HG03280 (cell line): Measurements from ENCODE around the gene PPP6R3.
"Not testable (repeated sequence)": the region's sequence is repeated elsewhere in the genome, so short reads cannot be mapped to it uniquely, and the experiment has no call there.

ENCODE experiments used
- ATAC-seq: cut with Tn5 transposase; IDR thresholded peaks from one replicate; pipeline ENCODE4 v1.9.1; 2021; ENCODE audit warnings: mild to moderate bottlenecking, moderate library complexity; ENCODE audit not compliant: unreplicated experiment

PPP6R3 gene

DNA sequence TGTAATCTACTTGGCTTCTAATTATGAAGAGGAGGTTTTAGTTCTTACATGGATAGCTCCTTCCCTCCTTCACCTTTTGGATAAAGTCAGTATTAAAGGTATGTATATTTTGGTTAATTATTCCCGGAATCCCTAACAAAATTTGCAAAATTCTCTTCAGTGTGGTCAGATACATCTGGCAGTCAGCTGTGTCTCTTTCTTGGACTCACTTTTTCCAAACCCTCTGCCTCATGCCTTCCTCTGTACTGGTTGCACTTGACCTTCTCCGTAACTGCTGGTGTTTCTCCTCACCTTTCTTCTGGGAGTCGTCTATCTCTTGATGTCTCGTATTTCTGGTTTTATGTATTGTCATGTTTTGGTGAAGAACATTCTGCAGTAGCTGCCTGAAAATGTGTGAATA, 62.5 kb downstream of the PPP6R3 start:
- ATAC-seq: no peak

DNA sequence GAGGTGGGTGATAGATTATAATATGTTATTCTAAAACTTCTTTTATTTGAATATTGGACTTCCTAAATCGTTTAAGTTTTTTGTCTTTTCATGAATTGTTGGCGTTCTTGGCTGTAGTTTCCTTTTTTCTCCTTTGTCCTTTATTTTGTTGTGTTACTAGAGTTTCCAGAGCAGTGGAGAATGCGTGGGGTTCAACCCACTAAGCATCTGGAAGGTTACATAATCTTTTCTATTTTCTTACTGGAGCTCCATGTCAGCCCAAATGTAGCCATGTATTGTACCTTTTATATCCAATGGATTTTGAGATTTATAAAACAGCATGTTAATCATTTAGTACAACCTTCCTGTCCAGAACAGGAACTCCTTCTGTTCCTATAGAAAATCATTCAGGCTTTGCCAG, 63.2 kb downstream of the PPP6R3 start:
- ATAC-seq: no peak

DNA sequence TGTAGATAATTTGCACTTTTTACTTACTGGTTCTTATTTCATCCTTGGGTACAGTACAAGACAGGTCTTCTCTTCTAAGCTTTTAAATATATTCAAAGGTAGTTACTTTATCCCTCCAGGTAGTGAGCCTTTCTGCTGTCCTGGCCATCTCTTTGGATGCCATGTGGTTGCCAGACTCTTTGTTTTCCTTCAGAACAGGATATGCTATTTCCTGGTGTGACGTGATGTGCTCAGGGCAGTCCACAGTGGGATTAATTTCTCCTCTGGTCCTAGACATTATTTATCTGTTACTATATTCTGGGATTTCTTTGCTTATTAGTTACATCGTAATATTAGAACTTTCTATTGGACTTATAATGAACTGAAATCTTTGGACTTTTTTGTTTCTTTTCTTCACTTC, 63.7 kb downstream of the PPP6R3 start:
- ATAC-seq: no peak

DNA sequence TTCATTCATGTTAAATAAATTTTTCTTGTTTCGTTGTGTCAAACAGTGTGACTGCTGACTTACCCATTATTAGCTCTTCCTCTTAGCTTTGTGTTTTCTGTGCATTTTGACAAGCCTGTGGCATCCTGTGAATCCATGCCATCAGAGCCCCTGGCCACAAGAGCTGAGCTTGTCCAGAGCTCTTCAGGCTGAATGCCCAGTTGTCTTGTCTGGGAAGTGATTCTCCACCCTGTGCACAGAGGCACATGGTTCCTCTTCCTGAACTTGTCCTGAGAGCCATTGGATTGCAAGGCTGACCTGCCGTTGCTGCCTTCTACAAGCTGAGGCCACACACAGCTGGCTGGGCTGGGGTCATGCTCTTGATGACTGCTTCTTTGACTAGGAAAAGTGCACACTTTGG, 64.1 kb downstream of the PPP6R3 start:
- no peak for ATAC-seq

DNA sequence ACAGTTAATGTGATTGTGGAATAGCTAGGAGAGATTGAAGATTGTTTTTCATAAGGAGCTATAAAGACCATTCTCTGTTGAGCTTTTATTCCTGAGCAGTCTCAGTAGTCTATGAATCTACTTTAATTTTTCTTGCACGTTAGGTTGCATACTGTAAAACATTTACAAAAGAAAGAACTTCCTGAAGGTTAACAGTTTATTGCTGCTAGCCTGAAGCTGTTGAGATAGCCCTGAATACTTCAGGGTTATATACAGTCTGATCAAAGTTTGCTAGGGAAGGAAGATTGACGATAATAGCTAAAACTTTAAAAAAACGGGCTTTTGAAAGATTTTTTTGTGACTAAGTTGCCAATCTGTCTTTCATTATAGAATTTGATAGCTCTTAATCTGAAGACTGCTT, 64.8 kb downstream of the PPP6R3 start:
- no peak for ATAC-seq

DNA sequence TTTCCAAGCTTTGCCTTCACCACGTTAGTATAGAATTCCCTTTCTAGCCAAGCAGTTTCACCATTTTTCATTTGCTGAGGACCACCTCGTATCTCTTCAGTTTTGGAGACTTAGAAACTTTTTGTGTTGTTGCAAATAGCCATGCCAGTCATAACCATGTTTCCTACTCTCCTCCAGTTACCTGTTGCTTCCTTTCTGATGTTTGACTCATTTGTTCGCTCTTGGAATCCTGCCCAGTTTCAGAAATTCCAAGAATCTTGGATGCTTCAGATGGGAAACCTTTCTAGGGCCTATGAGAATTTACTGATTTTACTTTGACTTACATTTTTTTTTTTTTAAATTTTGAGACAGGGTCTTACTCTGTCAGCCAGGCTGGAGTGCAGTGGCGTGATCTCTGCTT, 65.4 kb downstream of the PPP6R3 start:
- ATAC-seq: no peak

DNA sequence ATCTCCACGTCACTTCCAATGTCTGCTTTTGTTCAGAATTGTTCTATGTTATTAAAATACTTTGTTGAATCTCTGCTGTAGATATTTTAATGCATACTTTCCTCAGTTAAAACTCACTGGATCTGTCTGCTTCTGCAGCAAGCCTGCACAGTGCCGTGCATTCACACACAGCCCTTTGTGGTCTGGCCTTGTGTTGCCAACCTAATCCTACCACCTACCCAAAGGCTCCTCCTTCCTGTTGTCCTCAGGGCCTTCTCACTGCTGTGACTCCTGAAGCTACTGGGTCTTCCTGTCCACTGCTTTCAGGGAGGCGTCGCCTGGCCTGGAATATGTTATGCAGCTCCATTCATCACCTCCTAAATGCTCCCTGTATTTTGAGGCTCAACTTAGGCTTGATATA, 67.0 kb downstream of the PPP6R3 start:
- no peak for ATAC-seq

DNA sequence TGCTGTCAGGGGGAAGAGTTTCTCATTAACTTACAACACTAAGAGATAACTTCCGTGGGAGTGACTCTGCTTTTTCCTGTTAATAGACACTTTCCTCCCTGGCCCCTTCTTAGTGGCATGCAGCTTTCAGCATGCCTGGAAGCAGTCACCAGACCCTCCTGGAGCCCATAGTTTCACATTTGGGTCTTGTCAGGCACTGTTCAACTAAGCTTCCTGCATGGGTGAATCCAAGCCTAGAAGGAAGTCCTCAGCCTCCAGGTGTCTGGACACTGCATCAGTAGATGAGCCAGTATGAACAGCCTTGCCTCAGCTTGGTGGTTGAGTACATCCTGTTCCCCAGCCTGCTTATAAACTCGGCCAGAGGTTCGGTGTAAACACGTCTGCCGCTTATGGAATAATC, 68.1 kb downstream of the PPP6R3 start:
- no peak for ATAC-seq

DNA sequence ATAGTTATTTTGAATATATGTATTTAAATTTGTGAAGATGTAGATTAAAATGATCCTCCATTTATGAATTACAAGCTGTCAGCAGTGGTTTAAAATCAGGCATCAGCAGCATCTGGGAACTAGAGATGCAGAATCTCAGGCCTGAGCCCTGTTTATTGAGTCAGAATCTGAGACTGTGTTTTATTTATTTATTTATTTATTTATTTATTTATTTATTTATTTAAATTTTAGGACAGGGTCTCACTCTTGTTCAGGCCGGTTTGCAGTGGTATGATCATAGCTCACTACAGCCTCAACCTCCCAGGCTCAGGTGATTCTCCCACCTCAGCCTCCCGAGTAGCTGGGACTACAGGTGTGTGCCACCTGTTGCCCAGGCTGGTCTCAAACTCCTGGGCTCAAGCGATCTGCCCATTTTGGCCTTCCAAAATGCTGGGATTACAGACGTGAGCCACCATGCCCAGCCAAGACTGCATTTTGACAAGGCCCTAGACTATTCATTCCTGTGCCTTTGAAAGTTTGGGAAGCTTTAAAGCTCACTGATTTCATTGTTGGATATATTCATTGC, 70.7 kb downstream of the PPP6R3 start:
- ATAC-seq: no peak

DNA sequence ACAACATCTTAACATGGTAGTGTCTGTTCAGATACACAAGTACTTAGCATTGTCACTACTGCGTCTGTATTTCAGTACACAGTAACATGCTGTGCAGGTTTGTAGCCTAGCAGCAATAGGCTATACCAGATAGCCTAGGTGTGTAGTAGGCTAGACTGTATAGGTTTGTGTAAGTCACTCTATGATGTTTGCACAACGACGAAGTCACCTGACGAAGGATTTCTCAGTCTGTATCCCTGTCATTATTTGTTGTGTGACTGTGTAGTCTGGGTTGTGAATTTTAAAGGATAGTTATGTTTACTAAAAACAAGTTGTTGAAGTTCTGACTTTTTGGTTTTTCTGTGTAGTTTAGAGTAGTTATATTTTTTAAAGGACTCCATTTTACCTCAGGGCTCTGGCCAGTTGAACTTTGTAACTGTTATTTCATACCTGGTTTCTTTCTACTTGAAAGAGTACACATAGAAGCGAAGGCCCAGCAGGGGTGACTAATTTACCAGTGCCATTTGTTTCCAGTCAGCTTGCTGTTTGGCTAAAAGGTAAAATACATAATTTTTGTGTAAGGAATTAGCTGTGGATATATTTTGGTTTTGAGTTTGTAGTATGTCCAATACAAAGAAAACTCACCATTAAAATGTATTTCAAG, 72.3 kb downstream of the PPP6R3 start:
- no peak for ATAC-seq

DNA sequence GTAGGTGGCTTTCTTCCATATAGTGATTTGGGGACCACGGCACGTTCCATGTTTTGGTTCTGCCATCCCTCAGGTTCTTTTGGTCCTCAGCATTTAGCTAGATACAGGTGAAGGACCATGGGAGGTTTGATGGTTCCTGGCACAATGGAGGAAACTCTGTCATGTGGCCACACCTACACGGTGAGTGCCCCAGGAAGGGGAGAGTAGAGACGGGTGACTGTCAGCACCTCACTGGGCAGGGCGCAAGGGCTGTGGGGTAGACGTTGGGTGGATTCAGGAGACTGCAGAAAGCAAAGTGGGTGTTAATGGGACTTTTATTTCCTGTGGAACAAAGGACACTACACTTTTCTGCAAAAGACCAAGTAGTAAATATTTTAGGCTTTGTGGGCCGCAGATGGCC, 73.4 kb downstream of the PPP6R3 start:
- no peak for ATAC-seq

DNA sequence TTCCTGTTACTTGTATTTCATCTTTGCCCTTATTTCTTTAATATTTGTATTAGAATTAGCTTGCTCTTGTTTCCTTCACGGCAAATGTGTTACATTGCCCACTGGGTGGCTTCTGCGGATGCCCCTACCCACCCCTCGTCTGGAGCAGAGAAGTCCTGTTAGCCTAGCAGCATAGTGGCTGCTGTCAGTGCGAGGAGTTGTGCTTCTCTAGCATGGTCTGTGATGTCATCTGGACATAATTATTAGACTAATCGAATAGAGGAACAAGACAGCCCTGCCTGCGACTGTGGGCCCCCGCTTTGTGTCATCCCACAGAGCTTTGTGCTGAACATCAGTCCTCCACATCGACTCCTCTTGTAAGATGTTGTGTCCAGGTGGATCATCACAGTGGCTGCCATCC, 74.5 kb downstream of the PPP6R3 start:
- ATAC-seq: no peak

DNA sequence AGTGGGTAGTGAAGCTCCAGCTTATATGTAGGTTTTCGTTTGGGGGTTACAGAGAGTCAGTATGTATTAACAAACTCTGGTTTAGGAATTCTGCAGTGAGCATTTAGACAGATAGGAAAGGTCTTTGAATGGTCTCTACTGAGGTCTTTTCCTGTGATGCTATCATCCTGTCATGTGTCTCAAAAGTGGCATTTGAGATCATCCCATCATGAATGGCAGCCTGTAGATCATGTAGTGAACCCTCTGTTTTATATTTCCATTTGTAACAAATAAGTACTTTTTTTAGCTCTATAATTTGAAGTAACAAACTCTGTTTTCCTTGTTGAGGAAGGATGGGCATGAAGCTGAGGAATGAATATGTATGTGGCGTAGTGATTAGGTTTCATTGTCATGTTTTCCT, 76.2 kb downstream of the PPP6R3 start:
- ATAC-seq: no peak

DNA sequence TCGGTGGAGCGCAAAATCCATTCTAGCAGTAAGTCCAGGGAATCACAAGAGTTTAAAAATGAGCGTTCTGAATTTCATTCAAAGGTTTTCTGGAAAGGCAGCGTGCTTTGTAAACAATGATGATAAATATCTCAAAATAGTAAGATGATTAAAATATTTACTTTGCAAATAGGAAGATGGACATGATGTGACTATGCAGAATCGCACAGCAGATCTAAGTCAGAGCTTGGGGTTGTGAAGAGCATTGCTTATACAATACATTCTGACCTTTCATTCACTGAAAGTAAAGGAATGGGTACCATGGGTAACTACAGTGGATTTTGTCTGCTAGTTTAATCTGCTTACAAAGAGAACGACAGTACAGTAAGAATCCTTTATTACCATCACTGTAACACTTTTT, 77.5 kb downstream of the PPP6R3 start:
- ATAC-seq: no peak

DNA sequence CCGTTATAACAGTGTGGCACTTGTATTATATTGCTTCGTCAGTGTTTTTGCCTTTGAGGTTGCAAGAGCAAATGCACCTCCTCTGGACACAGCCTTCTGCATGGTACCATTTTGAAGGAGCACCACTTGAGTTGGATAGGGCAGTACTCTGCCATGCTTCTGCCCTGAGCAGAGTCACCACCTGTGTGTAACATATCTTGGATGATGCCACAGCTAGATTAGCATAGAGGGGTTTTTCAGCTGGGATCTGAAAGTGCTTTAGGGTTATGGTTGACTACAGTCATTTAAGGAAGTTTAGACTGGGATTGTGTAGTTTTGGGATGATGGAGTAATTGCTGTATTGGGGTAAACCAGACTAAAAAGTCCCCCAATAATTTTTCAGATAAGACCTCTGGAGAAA, 78.8 kb downstream of the PPP6R3 start:
- no peak for ATAC-seq

DNA sequence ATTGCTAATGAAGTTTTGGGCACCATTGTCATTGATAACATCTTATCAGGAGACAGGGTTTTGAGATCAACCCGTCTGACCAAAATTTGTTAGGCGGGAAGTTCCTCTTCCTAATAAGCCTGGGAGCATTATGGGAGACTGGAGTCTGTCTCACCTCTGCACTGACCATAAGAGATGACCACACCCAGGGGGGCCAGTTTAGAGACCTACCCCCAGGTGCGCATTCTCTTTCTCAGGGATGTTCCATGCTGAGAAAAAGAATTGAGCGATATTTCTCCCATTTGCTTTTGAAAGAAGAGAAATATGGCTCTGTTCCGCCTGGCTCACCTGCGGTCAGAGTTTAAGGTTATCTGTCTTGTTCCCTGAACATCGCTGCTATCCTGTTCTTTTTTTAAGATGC, 80.0 kb downstream of the PPP6R3 start:
- not testable (repeated sequence) for ATAC-seq

DNA sequence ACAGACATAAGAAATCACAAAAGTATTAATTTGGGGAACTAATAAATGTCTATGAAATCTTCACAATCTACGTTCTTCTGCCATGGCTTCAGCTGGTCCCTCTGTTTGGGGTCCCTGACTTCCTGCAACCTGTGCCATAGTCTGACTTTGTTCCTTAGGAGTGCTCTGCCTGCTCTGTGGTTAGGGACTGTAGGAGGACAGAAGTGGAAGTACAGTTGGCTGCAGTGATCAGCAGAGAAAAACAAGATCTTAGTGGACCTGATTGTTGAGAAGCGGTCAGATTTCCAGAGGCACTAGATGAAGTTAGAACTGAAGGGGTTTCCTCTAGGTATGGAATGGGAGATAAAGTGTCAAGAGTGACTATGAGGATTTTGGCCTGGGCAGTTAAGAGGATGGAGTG, 80.6 kb downstream of the PPP6R3 start:
- ATAC-seq: no peak

DNA sequence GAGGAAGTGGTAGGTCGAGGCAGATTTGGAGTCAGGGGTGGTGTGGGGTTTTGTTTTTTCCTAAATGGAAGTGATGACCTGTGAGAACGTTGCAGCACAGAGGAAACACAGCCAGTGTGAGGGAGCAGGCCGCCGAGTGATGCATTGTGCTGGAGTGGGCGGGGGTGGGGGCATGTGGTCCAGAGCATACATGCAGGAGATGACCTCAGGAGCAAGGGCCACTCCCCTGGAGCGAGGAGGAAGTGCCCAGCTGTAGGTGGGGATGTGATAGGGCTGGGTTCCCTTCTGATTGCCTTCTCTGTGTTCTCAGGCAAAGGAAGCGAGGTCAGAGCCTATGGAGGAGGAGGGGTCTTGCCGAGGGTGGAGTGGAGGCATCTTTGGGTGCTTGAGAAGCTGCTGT, 81.4 kb downstream of the PPP6R3 start:
- ATAC-seq: no peak

DNA sequence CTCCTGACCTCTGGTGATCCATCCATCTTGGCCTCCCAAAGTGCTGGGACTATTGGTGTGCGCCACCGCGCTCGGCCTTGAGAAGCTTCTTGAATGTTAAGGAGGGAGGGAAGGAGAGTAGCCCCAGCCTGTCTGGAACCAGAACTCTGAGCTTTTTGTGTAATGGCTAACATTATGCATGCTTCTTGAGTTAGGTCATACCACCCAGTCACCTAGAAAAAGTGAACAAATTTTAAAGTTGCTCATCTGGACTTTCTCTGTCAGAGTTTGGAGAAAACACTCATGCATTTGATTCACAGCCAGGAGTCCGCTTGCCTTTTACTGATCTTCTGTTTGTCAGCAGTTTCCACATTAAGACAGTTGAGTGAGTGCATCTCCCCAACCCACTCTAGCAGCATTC, 82.1 kb downstream of the PPP6R3 start:
- ATAC-seq: no peak

DNA sequence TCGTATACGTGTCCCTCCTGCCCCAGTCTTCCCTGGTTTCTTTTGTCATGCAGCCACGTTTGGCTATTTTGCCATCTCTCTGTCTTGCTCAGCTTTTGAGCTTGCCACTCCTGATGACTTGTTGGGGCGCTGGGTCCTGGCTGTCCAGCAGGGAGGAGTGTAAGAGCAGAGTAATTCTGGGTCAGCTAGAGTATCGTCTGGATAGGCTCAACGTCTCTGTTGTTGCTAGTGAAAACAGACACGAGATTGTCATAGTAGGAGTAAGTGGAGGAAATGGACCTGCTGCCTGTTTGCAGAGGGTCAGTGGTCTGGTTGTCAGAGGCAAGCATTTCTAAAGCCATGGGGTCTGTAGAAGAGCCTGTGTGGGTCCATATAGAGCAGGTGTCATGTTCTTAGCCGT, 83.0 kb downstream of the PPP6R3 start:
- no peak for ATAC-seq

DNA sequence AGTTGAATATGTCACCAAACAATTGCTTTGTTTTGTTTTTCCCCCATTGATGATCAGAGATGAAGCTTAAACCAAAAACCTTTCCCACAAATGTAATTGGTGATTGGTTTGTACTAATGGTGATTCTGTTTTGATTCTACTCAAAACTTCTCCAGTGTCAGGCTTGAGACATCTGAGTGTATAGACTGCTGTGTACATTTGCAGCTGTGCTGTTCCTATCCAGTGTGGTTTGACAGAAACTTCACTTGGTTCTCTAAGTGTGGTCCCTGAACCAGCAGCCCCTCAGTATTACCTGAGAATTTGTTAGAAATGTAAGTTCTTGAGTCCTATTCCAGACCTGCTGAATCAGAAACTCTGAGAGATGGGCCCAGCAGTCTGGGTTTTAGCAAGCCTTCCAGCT, 84.8 kb downstream of the PPP6R3 start:
- no peak for ATAC-seq

DNA sequence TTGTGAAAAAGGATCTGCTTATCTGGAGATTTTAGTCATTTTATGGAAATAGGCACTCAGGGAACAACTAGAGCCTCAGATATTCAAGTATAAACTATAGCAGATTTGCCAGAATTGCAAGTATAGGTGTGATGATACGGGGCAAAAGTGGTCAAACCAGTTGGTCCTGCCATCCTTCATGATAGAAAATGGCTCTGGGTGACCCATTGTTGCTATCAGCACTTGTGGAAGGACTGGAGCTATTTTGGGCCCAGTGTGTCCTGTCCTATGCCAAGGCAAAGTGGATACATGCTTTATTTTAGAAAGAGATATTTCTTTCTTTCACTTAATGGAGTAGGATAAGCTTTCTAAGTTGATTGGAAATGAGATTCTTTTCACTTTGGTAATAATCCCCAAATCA, 85.2 kb downstream of the PPP6R3 start:
- ATAC-seq: no peak

DNA sequence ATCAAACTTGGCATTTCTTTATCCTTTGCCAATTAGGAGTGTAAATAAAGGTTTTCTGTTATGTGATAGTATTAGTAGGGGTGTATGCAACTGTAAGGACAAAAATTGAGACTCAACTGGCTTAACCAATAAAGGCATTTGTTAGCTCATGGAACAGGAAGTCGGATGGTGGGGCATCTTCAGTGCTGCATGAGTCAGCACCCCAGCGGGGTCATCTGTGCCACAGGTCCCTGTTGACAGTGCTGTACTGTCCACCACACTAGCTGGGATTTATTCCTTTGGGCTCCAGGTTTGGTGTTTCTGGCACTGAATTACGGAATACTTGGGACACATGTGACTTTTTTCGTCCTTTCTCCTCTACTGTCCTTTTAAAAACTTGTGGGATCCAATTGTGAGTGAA, 86.0 kb downstream of the PPP6R3 start:
- ATAC-seq: no peak
